Measurements from ENCODE around the gene VIT.

The VIT gene

GRCh38 chr2:36748166-36748565 is 51.7 kb downstream of the VIT start:
- no peak for TF ChIP-seq ZNF274 (IDR thresholded peaks at IDR 0.05; ENCODE audit: low read depth, low read length)

GRCh38 chr2:36750101-36750500 is 53.6 kb downstream of the VIT start:
- no peak overlapping the region for H3K4me3 ChIP-seq (ENCODE audit: low read length)
- TF ChIP-seq ZNF274 (IDR thresholded peaks at IDR 0.05; ENCODE audit: low read depth, low read length): no peak

More at GRCh38 chr2:36748166-36748565, 51.7 kb downstream of the VIT start:
- no peak overlapping the region for H3K4me3 ChIP-seq (ENCODE audit: low read length)

- TF ChIP-seq ZNF274 (IDR thresholded peaks at IDR 0.05; ENCODE audit: low read depth, low read length): no peak
- no peak overlapping the region for H3K4me3 ChIP-seq (ENCODE audit: low read length)
Observed at GRCh38 chr2:36753706-36754221, 57.3 kb downstream of the VIT start.

GRCh38 chr2:36754578-36754977 is 58.1 kb downstream of the VIT start:
- H3K4me3 ChIP-seq (ENCODE audit: low read length): no peak overlapping the region
- TF ChIP-seq ZNF274 (IDR thresholded peaks at IDR 0.05; ENCODE audit: low read depth, low read length): no peak

GRCh38 chr2:36756438-36756837 is 59.9 kb downstream of the VIT start:
- no peak overlapping the region for H3K4me3 ChIP-seq (ENCODE audit: low read length)
- TF ChIP-seq ZNF274 (IDR thresholded peaks at IDR 0.05; ENCODE audit: low read depth, low read length): no peak

GRCh38 chr2:36762764-36763490 is 66.4 kb downstream of the VIT start:
- TF ChIP-seq ZNF274 (IDR thresholded peaks at IDR 0.05; ENCODE audit: low read depth, low read length): no peak

GRCh38 chr2:36769106-36769505 is 72.6 kb downstream of the VIT start:
- TF ChIP-seq ZNF274 (IDR thresholded peaks at IDR 0.05; ENCODE audit: low read depth, low read length): no peak
- H3K4me3 ChIP-seq (ENCODE audit: low read length): no peak overlapping the region

More at GRCh38 chr2:36762764-36763490, 66.4 kb downstream of the VIT start:
- H3K4me3 ChIP-seq (ENCODE audit: low read length): no peak overlapping the region

- TF ChIP-seq ZNF274 (IDR thresholded peaks at IDR 0.05; ENCODE audit: low read depth, low read length): no peak
Observed at GRCh38 chr2:36770542-36771287, 74.2 kb downstream of the VIT start.

GRCh38 chr2:36771671-36772070 is 75.2 kb downstream of the VIT start:
- no peak for TF ChIP-seq ZNF274 (IDR thresholded peaks at IDR 0.05; ENCODE audit: low read depth, low read length)
- H3K4me3 ChIP-seq (ENCODE audit: low read length): no peak overlapping the region

More at GRCh38 chr2:36770542-36771287, 74.2 kb downstream of the VIT start:
- no peak overlapping the region for H3K4me3 ChIP-seq (ENCODE audit: low read length)

GRCh38 chr2:36773947-36774346 is 77.4 kb downstream of the VIT start:
- TF ChIP-seq ZNF274 (IDR thresholded peaks at IDR 0.05; ENCODE audit: low read depth, low read length): no peak
- no peak overlapping the region for H3K4me3 ChIP-seq (ENCODE audit: low read length)

GRCh38 chr2:36775261-36775660 is 78.8 kb downstream of the VIT start:
- H3K4me3 ChIP-seq (ENCODE audit: low read length): no peak overlapping the region
- TF ChIP-seq ZNF274 (IDR thresholded peaks at IDR 0.05; ENCODE audit: low read depth, low read length): no peak

- no peak overlapping the region for H3K4me3 ChIP-seq (ENCODE audit: low read length)
- no peak for TF ChIP-seq ZNF274 (IDR thresholded peaks at IDR 0.05; ENCODE audit: low read depth, low read length)
Observed at GRCh38 chr2:36775806-36776205, 79.3 kb downstream of the VIT start.

GRCh38 chr2:36777272-36777671 is 80.8 kb downstream of the VIT start:
- no peak for TF ChIP-seq ZNF274 (IDR thresholded peaks at IDR 0.05; ENCODE audit: low read depth, low read length)
- no peak overlapping the region for H3K4me3 ChIP-seq (ENCODE audit: low read length)

GRCh38 chr2:36777788-36778187 is 81.3 kb downstream of the VIT start:
- no peak overlapping the region for H3K4me3 ChIP-seq (ENCODE audit: low read length)
- TF ChIP-seq ZNF274 (IDR thresholded peaks at IDR 0.05; ENCODE audit: low read depth, low read length): no peak

- no peak for TF ChIP-seq ZNF274 (IDR thresholded peaks at IDR 0.05; ENCODE audit: low read depth, low read length)
- no peak overlapping the region for H3K4me3 ChIP-seq (ENCODE audit: low read length)
Observed at GRCh38 chr2:36779462-36779861, 83.0 kb downstream of the VIT start.
